ENCODE measurements around the gene DNER. TPM values are rescaled to one million over a fixed set of nuclear protein-coding genes. Genes with fewer than 3 reads are reported as not detected.

Gene DNER
- polyA plus RNA-seq, 1 donor (not counting 4 experiments of a cell fraction or from before 2014, with no cell fraction given), result 8.5 TPM

- Histone ChIP-seq H4K20me1 (ENCODE audit: control insufficient read depth, extremely low read depth, insufficient read depth, low read length) (no peaks in the 10 kb centered on the region), H3K36me3 (ENCODE audit: control insufficient read depth in 2 of 2, extremely low read depth in 1 of 2, insufficient read depth in 2 of 2, low read length in 2 of 2) (peaks cover 0 to 1% of the 10 kb centered on the region in 2 experiments), H3K27me3 (ENCODE audit: control insufficient read depth, extremely low read depth, insufficient read depth, low read length) (no peaks in the 10 kb centered on the region), H3K4me2 (ENCODE audit: control insufficient read depth, extremely low read depth, insufficient read depth, low read depth, low read length) (no peak overlapping the region), H3K79me2 (ENCODE audit: control insufficient read depth, insufficient read depth, low read length) (no peaks in the 10 kb centered on the region), H3K4me3 (ENCODE audit: control insufficient read depth in 2 of 3, extremely low read depth in 1 of 3, insufficient read depth in 2 of 3, low read depth in 1 of 3, low read length in 3 of 3) (no peak overlapping the region), H2AFZ (ENCODE audit: control insufficient read depth, low read length) (no peak overlapping the region), H3K9me3 (ENCODE audit: control insufficient read depth, low read depth, low read length) (no peaks in the 10 kb centered on the region), H3K4me1 (ENCODE audit: control insufficient read depth, extremely low read depth, insufficient read depth, low read length) (no peaks in the 10 kb centered on the region), H3K9me1 (ENCODE audit: control insufficient read depth, extremely low read depth, insufficient read depth, low read length) (no peaks in the 10 kb centered on the region), H3K27ac (ENCODE audit: control insufficient read depth, insufficient read depth, low read length) (no peak overlapping the region), H3K9ac (ENCODE audit: control insufficient read depth, extremely low read depth, insufficient read depth, low read length) (no peak overlapping the region)
- FAIRE-seq, result no peak
- dilution Hi-C loops (cut with MboI; ENCODE audit: extremely low pct_ligation_motif_present, low sequenced_read_pairs), result no loop called here
- no peak for DNase-seq (ENCODE audit: low read depth, low spot score)
- TF ChIP-seq, protein P1, sequence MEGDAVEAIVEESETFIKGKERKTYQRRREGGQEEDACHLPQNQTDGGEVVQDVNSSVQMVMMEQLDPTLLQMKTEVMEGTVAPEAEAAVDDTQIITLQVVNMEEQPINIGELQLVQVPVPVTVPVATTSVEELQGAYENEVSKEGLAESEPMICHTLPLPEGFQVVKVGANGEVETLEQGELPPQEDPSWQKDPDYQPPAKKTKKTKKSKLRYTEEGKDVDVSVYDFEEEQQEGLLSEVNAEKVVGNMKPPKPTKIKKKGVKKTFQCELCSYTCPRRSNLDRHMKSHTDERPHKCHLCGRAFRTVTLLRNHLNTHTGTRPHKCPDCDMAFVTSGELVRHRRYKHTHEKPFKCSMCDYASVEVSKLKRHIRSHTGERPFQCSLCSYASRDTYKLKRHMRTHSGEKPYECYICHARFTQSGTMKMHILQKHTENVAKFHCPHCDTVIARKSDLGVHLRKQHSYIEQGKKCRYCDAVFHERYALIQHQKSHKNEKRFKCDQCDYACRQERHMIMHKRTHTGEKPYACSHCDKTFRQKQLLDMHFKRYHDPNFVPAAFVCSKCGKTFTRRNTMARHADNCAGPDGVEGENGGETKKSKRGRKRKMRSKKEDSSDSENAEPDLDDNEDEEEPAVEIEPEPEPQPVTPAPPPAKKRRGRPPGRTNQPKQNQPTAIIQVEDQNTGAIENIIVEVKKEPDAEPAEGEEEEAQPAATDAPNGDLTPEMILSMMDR (optimal IDR thresholded peaks at IDR 0.05 in 1 of 3, IDR thresholded peaks at IDR 0.05 in 1 of 3, conservative IDR thresholded peaks at IDR 0.05 in 1 of 3; ENCODE audit: extremely low read depth in 1 of 3, insufficient read depth in 2 of 3, low read length in 3 of 3), result no peak
- TF ChIP-seq EZH2 (IDR thresholded peaks at IDR 0.05; ENCODE audit: low read length), result no peak
These were observed 297.2 kb downstream of the DNER start for GRCh38 chr2:229417176-229417575.

- DNase-seq (ENCODE audit: low read depth, low spot score) (no peak), FAIRE-seq (no peak)
- Histone ChIP-seq H3K9me3 (ENCODE audit: control insufficient read depth, low read depth, low read length) (no peaks in the 10 kb centered on the region), H2AFZ (ENCODE audit: control insufficient read depth, low read length) (no peak overlapping the region), H3K27ac (ENCODE audit: control insufficient read depth, insufficient read depth, low read length) (no peak overlapping the region), H3K9ac (ENCODE audit: control insufficient read depth, extremely low read depth, insufficient read depth, low read length) (no peak overlapping the region), H4K20me1 (ENCODE audit: control insufficient read depth, extremely low read depth, insufficient read depth, low read length) (no peaks in the 10 kb centered on the region), H3K4me2 (ENCODE audit: control insufficient read depth, extremely low read depth, insufficient read depth, low read depth, low read length) (no peak overlapping the region), H3K36me3 (ENCODE audit: control insufficient read depth in 2 of 2, extremely low read depth in 1 of 2, insufficient read depth in 2 of 2, low read length in 2 of 2) (peaks cover 0 to 1% of the 10 kb centered on the region in 2 experiments), H3K4me1 (ENCODE audit: control insufficient read depth, extremely low read depth, insufficient read depth, low read length) (no peaks in the 10 kb centered on the region), H3K9me1 (ENCODE audit: control insufficient read depth, extremely low read depth, insufficient read depth, low read length) (no peaks in the 10 kb centered on the region), H3K4me3 (ENCODE audit: control insufficient read depth in 2 of 3, extremely low read depth in 1 of 3, insufficient read depth in 2 of 3, low read depth in 1 of 3, low read length in 3 of 3) (no peak overlapping the region), H3K79me2 (ENCODE audit: control insufficient read depth, insufficient read depth, low read length) (no peaks in the 10 kb centered on the region), H3K27me3 (ENCODE audit: control insufficient read depth, extremely low read depth, insufficient read depth, low read length) (no peaks in the 10 kb centered on the region)
- dilution Hi-C loops (cut with MboI; ENCODE audit: extremely low pct_ligation_motif_present, low sequenced_read_pairs), result no loop called here
- TF ChIP-seq, protein P1 (optimal IDR thresholded peaks at IDR 0.05 in 1 of 3, IDR thresholded peaks at IDR 0.05 in 1 of 3, conservative IDR thresholded peaks at IDR 0.05 in 1 of 3; ENCODE audit: extremely low read depth in 1 of 3, insufficient read depth in 2 of 3, low read length in 3 of 3), result no peak
- no peak for TF ChIP-seq EZH2 (IDR thresholded peaks at IDR 0.05; ENCODE audit: low read length)
These were observed 298.1 kb downstream of the DNER start for GRCh38 chr2:229416116-229416694.

All from keratinocyte (primary cell).